ENCODE measurements around the gene PDZRN3.

PDZRN3 gene

GRCh38 chr3:73622091-73622805 is 2.5 kb downstream of the PDZRN3 start:
- peak; percentile 52 for DNase-seq

- no peak for DNase-seq
These were observed 3.4 kb downstream of the PDZRN3 start for GRCh38 chr3:73621388-73621787.

- DNase-seq: no peak
These were observed 6.3 kb downstream of the PDZRN3 start for GRCh38 chr3:73618461-73618860.

GRCh38 chr3:73616056-73616455 is 8.7 kb downstream of the PDZRN3 start:
- no peak for DNase-seq

- DNase-seq: no peak
These were observed 10.3 kb downstream of the PDZRN3 start for GRCh38 chr3:73614419-73614818.

- no peak for DNase-seq
These were observed 13.6 kb downstream of the PDZRN3 start for GRCh38 chr3:73611176-73611575.

- no peak for DNase-seq
These were observed 14.2 kb downstream of the PDZRN3 start for GRCh38 chr3:73610493-73610892.

GRCh38 chr3:73609655-73610054 is 15.1 kb downstream of the PDZRN3 start:
- no peak for DNase-seq

GRCh38 chr3:73609315-73609641 is 15.5 kb downstream of the PDZRN3 start:
- DNase-seq: no peak

GRCh38 chr3:73608456-73609314 is 16.1 kb downstream of the PDZRN3 start:
- no peak for DNase-seq

- no peak for DNase-seq
These were observed 18.9 kb downstream of the PDZRN3 start for GRCh38 chr3:73605861-73606260.

GRCh38 chr3:73605412-73605811 is 19.3 kb downstream of the PDZRN3 start:
- DNase-seq: no peak

- DNase-seq: no peak
These were observed 20.3 kb downstream of the PDZRN3 start for GRCh38 chr3:73604451-73604850.

GRCh38 chr3:73603762-73604171 is 21.0 kb downstream of the PDZRN3 start:
- DNase-seq: no peak

- no peak for DNase-seq
These were observed 22.6 kb downstream of the PDZRN3 start for GRCh38 chr3:73602170-73602569.

GRCh38 chr3:73601481-73601880 is 23.3 kb downstream of the PDZRN3 start:
- no peak for DNase-seq

- no peak for DNase-seq
These were observed 23.7 kb downstream of the PDZRN3 start for GRCh38 chr3:73601011-73601410.

- no peak for DNase-seq
These were observed 24.3 kb downstream of the PDZRN3 start for GRCh38 chr3:73600293-73600938.

GRCh38 chr3:73599605-73600004 is 25.1 kb downstream of the PDZRN3 start:
- no peak for DNase-seq

GRCh38 chr3:73597476-73597875 is 27.3 kb downstream of the PDZRN3 start:
- no peak for DNase-seq

GRCh38 chr3:73592154-73593144 is 32.3 kb downstream of the PDZRN3 start:
- DNase-seq: peak; percentile 58

GRCh38 chr3:73591286-73591800 is 33.4 kb downstream of the PDZRN3 start:
- DNase-seq: no peak
